Measurements from ENCODE around the gene MAD1L1.

Gene MAD1L1

GRCh38 chr7:2131800-2132199 lies 100.9 kb downstream of the MAD1L1 start:
- DNase-seq: no peak

- DNase-seq: no peak
These were observed 101.4 kb downstream of the MAD1L1 start for GRCh38 chr7:2131341-2131740.

- DNase-seq: no peak
These were observed 102.7 kb downstream of the MAD1L1 start for GRCh38 chr7:2130096-2130375.

GRCh38 chr7:2129323-2130095 lies 103.2 kb downstream of the MAD1L1 start:
- DNase-seq: no peak

- no peak for DNase-seq
These were observed 104.0 kb downstream of the MAD1L1 start for GRCh38 chr7:2128601-2129322.

- no peak for DNase-seq
These were observed 106.1 kb downstream of the MAD1L1 start for GRCh38 chr7:2126621-2127020.

- no peak for DNase-seq
These were observed 106.8 kb downstream of the MAD1L1 start for GRCh38 chr7:2125931-2126330.

GRCh38 chr7:2124604-2125345 lies 108.0 kb downstream of the MAD1L1 start:
- DNase-seq: no peak

GRCh38 chr7:2123916-2124315 lies 108.8 kb downstream of the MAD1L1 start:
- DNase-seq: no peak

- no peak for DNase-seq
These were observed 109.4 kb downstream of the MAD1L1 start for GRCh38 chr7:2123360-2123759.

- no peak for DNase-seq
These were observed 110.1 kb downstream of the MAD1L1 start for GRCh38 chr7:2122651-2123050.

GRCh38 chr7:2120841-2121830 lies 111.6 kb downstream of the MAD1L1 start:
- DNase-seq: no peak

GRCh38 chr7:2120251-2120660 lies 112.5 kb downstream of the MAD1L1 start:
- peak; percentile 63 for DNase-seq

GRCh38 chr7:2118630-2119190 lies 114.0 kb downstream of the MAD1L1 start:
- DNase-seq: no peak

- DNase-seq: no peak
These were observed 114.7 kb downstream of the MAD1L1 start for GRCh38 chr7:2118056-2118455.

- no peak for DNase-seq
These were observed 115.1 kb downstream of the MAD1L1 start for GRCh38 chr7:2117646-2118045.

- no peak for DNase-seq
These were observed 115.7 kb downstream of the MAD1L1 start for GRCh38 chr7:2116989-2117591.

- DNase-seq: no peak
These were observed 116.3 kb downstream of the MAD1L1 start for GRCh38 chr7:2116448-2116810.

GRCh38 chr7:2115760-2116447 lies 116.8 kb downstream of the MAD1L1 start:
- DNase-seq: no peak

- DNase-seq: no peak
These were observed 117.6 kb downstream of the MAD1L1 start for GRCh38 chr7:2114926-2115759.

Measured in CD4-positive, alpha-beta T cell treated with Interleukin-21 for 1 hour (primary cell).